ENCODE data around the gene NPHP4.

Gene NPHP4

DNA sequence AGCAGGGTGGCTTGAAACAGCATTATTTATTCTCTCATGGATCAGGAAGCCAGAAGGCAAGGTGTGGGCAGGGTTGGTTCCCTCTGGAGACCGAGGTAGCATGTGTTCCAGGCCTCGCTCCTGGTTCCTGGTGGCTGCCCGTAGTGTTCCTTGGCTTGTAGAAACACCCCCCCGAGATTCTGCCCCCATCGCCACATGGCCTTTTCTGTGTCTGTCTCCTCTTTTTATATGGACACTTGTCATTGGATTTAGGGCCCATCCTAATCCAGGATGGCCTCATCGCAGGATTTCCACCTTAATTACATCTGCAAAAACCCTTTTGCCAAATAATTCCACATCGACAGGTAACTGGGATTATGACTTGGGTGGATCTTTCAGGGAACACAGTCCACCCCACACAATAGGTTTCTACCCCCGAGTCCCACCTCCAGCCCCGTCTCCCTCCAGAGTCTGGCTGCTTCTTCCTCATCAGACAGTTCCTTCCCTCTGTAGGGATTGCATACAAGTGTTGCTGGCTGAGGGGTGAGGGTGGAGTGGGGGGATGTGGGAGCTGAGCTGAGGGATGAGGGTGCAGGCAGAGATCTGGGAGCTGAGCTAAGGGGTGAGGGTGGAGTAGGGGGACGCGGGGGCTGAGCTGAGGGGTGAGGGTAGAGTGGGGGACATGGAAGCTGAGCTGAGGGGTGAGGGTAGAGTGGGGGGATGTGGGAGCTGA is 12.3 kb upstream of the NPHP4 start:
- H3K4me3 ChIP-seq (replicated peaks in 1 of 2; ENCODE audit: low read depth in 2 of 2, low read length in 2 of 2), result no peak overlapping the region
- TF ChIP-seq, protein P1, sequence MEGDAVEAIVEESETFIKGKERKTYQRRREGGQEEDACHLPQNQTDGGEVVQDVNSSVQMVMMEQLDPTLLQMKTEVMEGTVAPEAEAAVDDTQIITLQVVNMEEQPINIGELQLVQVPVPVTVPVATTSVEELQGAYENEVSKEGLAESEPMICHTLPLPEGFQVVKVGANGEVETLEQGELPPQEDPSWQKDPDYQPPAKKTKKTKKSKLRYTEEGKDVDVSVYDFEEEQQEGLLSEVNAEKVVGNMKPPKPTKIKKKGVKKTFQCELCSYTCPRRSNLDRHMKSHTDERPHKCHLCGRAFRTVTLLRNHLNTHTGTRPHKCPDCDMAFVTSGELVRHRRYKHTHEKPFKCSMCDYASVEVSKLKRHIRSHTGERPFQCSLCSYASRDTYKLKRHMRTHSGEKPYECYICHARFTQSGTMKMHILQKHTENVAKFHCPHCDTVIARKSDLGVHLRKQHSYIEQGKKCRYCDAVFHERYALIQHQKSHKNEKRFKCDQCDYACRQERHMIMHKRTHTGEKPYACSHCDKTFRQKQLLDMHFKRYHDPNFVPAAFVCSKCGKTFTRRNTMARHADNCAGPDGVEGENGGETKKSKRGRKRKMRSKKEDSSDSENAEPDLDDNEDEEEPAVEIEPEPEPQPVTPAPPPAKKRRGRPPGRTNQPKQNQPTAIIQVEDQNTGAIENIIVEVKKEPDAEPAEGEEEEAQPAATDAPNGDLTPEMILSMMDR (IDR thresholded peaks at IDR 0.05; ENCODE audit: low read depth, low read length), result no peak
- no peak for DNase-seq (ENCODE audit: low read depth in 2 of 2)

DNA sequence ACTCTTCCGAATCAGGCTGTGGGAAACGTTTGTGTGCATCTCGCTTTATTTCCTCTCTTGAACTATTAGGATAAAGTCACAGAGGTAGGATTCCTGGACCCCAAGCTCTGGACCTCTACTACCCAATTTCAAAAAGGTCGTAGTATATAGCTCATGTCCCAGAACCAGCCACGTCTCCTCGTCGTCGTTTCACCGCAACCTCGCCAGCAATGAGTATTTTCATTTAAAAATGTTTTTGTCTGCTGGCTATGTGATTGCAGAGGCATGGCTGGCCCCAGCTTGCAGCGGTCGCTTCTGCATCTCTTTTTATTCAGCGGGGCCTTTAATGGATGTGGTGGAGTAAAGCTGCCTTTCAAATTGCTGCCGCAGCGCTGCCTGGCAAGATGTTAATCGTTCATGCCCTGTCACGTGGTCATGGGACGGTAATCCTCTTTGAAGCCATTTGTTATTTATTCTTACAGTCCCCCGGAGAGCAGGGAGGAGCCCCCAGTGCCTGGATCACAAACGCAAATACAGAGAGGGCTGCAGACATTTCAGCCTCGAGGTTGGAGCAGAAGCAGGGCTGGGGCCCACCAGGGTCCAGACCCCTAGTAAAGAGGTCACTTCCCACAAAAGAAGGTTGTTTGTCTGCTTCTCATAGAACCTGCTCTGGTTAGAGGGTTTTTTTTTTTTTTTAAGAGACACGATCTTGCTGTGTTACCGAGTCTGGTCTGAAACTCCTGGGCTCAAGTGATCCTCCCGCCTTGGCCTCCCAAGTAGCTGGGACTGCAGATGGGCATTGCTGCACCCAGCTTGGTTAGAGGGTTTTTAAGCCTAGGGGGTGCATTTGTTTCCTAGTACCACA is 11.6 kb upstream of the NPHP4 start:
- no peak for DNase-seq (ENCODE audit: low read depth in 2 of 2)
- no peak overlapping the region for H3K4me3 ChIP-seq (replicated peaks in 1 of 2; ENCODE audit: low read depth in 2 of 2, low read length in 2 of 2)
- TF ChIP-seq, protein P1 (IDR thresholded peaks at IDR 0.05; ENCODE audit: low read depth, low read length), result no peak

DNA sequence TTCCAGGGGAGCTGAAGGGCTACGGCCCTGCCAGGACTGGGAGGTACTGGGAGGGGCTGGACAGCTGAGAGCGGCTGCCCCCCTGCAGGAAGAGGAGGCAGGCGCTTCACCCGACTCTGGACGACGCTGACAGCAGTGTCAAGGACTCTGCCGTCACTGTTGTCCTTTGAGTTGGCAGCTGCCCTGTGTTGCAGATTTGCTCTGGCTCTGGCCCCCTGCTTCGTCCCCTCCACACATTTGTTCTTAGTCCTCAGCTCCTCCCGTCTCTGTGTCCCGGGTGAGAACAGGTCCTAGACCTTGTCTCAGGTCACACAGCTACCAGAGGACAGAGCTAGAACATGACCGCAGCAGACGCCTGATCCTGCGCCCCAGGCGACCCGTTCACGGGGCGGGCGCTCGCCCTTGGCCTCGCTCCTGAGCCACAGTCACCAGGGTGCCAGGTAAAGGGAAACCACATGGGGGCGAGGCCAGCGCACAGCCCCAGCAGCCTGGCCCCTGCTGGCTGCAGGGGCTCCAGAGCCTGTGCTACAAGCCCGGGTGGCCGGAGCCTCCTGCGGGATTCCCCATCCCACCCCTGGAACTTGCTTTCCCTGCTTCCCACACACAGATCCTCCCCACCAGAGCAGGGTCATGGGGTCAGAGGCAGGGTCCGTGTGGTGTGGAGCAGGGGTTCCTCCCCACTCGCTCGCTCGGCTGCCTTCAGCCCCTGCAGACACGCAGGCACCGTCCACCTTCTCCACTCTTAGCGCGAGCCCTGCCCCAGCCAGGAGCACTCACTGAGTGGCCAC is 10.7 kb upstream of the NPHP4 start:
- DNase-seq (ENCODE audit: low read depth in 2 of 2), result no peak
- no peak overlapping the region for H3K4me3 ChIP-seq (replicated peaks in 1 of 2; ENCODE audit: low read depth in 2 of 2, low read length in 2 of 2)
- TF ChIP-seq, protein P1 (IDR thresholded peaks at IDR 0.05; ENCODE audit: low read depth, low read length), result no peak

DNA sequence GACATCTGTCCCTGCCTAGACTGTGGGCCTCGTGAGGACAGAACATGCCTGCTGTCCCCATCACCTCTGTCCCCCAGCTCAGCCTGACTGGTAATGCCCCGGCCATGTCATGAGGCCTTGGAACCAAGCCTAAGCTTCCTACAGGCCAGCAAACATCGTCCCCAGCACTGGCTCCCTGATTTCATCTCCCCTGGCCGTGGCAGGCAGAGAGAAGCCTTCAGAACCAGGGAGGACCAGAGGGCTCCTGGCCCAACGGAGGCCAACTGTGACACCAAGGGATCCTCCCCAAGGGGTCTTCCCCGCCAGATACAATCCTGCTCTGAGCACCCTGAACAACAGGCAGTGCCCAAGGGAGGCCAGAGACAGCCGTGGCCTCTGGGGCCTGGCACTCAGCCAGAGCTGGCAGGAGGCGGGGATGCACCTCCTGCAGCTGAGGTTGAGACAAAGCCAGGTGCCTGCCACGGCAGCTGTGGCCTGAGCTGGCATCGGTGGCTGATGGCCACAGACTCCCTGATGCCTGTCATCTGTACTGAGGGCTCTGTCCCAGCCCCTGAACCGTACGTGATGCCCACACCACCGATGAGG is 9.9 kb upstream of the NPHP4 start:
- TF ChIP-seq, protein P1 (IDR thresholded peaks at IDR 0.05; ENCODE audit: low read depth, low read length), result no peak
- no peak overlapping the region for H3K4me3 ChIP-seq (replicated peaks in 1 of 2; ENCODE audit: low read depth in 2 of 2, low read length in 2 of 2)
- DNase-seq (ENCODE audit: low read depth in 2 of 2), result no peak

DNA sequence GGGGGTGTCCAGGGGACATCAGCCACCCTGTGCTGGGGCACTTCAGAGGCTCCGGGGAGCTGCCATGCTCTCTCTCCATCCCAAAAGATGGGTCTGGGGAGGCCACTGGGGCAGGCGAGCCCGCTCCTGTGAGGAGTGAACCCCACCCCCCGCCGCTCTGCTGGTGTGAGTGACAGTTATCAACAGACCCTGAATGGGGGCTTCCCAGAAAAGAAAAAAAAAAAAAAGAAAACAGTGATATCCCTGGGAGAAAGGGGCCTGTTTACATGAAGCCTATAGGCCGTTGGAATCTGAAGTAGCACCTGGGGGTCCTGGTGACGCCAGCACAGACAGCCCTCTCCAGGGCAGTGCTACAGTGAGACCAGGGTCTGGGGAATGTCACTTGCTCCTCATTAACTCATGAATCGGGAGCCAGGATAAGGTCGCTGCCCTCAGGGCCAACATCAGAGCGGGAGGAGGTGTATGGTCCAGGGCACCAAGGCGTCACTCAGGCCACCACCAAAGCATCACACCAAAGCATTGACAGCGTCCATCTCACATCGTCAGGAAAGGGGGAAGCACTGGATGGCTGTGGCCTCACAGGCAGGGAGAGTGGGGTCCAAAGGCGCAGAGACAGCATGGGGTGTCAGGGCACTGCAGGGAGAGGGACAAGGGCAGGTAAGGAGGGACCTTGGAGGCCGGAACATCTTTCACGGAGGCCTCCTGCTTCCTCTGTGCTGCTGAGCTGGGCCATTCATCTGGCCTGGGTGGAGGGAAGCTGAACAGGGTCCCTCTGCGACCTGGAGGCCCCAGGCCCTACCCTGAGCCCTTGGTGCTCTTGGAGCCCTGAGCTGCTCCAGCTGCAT is 8.4 kb upstream of the NPHP4 start:
- TF ChIP-seq, protein P1 (IDR thresholded peaks at IDR 0.05; ENCODE audit: low read depth, low read length), result no peak
- no peak for DNase-seq (ENCODE audit: low read depth in 2 of 2)
- no peak overlapping the region for H3K4me3 ChIP-seq (replicated peaks in 1 of 2; ENCODE audit: low read depth in 2 of 2, low read length in 2 of 2)
